ENCODE results near the gene SNX30. TPM values are rescaled to one million over a fixed set of nuclear protein-coding genes. Genes with fewer than 3 reads are reported as not detected.
A peak's percentile ranks its signal among the peaks of the same experiment; 100 is the strongest.

SNX30 gene
- total and polyA plus RNA-seq, 12 donors = 0.88 to 7.2 (median 3.8) TPM

- Histone ChIP-seq H3K36me3 (no peaks in the 10 kb centered on the region), H3K27ac (no peak overlapping the region), H3K4me3 (no peak overlapping the region), H3K9me3 (no peaks in the 10 kb centered on the region), H3K27me3 (no peaks in the 10 kb centered on the region), H3K4me1 (peaks cover 0 to 5% (median 0%) of the 10 kb centered on the region in 9 donors)
- intact Hi-C loops (cut with DNase I) = no loop called here
- peak in 3 of 8 donors; percentile 71 to 87 (median 76) for ATAC-seq
- no peak for DNase-seq
- 42 to 65% methylated on average over 4 of the region's 4 CpGs for WGBS, 2 donors
- TF ChIP-seq, protein P1, sequence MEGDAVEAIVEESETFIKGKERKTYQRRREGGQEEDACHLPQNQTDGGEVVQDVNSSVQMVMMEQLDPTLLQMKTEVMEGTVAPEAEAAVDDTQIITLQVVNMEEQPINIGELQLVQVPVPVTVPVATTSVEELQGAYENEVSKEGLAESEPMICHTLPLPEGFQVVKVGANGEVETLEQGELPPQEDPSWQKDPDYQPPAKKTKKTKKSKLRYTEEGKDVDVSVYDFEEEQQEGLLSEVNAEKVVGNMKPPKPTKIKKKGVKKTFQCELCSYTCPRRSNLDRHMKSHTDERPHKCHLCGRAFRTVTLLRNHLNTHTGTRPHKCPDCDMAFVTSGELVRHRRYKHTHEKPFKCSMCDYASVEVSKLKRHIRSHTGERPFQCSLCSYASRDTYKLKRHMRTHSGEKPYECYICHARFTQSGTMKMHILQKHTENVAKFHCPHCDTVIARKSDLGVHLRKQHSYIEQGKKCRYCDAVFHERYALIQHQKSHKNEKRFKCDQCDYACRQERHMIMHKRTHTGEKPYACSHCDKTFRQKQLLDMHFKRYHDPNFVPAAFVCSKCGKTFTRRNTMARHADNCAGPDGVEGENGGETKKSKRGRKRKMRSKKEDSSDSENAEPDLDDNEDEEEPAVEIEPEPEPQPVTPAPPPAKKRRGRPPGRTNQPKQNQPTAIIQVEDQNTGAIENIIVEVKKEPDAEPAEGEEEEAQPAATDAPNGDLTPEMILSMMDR (IDR thresholded peaks at IDR 0.05) = no peak
These were observed 6.4 kb upstream of the SNX30 start for GRCh38 chr9:112744177-112744576.

GRCh38 chr9:112747094-112747493, 3.5 kb upstream of the SNX30 start:
- peaks cover 1 to 26% (median 13%) of the 10 kb centered on the region in 9 donors for H3K4me1 ChIP-seq
- intact Hi-C loops (cut with DNase I) = no loop called here
- no peaks in the 10 kb centered on the region for H3K27me3 ChIP-seq
- ATAC-seq (no peak), DNase-seq (no peak)
- H3K36me3 ChIP-seq = no peaks in the 10 kb centered on the region
- 78 to 83% methylated on average over 7 of the region's 7 CpGs for whole genome bisulfite sequencing, 2 donors
- no peak overlapping the region for H3K4me3 ChIP-seq
- no peak overlapping the region for H3K27ac ChIP-seq
- TF ChIP-seq, protein P1 (IDR thresholded peaks at IDR 0.05) = no peak
- no peaks in the 10 kb centered on the region for H3K9me3 ChIP-seq

GRCh38 chr9:112750764-112751055, 150 bp downstream of the SNX30 start:
- DNase-seq (no peak), ATAC-seq (peak in 4 of 8 donors; percentile 2 to 41 (median 3))
- H3K27me3 ChIP-seq = no peaks in the 10 kb centered on the region
- no peaks in the 10 kb centered on the region for H3K9me3 ChIP-seq
- peak overlapping the region; percentile 73 to 100 (median 96) for H3K4me3 ChIP-seq
- H3K36me3 ChIP-seq = no peaks in the 10 kb centered on the region
- H3K27ac ChIP-seq = peak overlapping the region in 9 of 10 donors; percentile 74 to 92 (median 81)
- TF ChIP-seq, protein P1 (IDR thresholded peaks at IDR 0.05) = no peak
- WGBS, 2 donors = 0% methylated on average over 23 to 50 of the region's 50 CpGs
- H3K4me1 ChIP-seq = peaks cover 16 to 63% (median 34%) of the 10 kb centered on the region in 9 donors
- intact Hi-C loops (cut with DNase I) = loop anchor here in 4 of 10 donors (1.0 to 2.0 kb wide), 3 partner anchors 32 to 68 kb away; partner anchors contain the start of gene INIP (in 3 of the 4)

DNA sequence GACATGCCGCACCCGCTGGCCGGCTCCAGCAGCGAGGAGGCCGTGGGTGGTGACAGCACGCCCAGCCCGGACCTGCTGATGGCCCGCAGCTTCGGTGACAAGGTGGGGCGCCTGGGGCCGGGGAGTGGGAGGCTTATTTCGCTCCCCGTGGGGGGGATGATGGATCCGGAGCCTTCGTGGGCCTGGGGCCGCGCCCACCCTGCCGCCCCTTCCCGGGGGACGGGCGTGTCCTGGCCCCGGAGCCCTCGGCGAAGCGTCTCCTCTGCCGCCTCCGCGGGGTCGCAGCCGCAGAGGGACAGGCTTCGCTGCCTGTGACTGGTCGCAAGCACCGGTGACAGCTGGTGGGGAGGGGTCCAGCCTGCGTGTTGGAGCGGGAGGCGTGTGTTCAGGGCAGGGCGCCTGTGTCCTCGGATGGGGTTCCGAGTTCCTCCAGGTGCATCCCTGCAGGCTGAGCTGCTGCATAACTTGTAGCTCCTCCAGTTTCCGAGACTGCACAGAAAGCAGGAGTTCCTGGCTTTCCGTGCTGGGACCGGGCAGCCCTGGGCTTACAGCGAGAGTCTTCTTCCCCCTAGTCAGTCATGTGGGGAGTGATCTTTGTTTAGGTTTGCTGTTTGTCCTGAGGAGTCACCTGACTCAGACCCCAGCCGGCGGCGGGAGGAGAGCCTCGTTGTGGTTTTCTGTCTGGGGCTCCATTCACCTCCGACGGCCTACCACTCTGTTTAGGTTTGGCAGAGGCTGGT, 666 bp downstream of the SNX30 start:
- Histone ChIP-seq H3K4me1 (peaks cover 16 to 68% (median 40%) of the 10 kb centered on the region in 9 donors), H3K36me3 (no peaks in the 10 kb centered on the region), H3K27me3 (no peaks in the 10 kb centered on the region), H3K9me3 (no peaks in the 10 kb centered on the region), H3K4me3 (peak overlapping the region; percentile 73 to 100 (median 96)), H3K27ac (peak overlapping the region in 9 of 10 donors; percentile 74 to 92 (median 81))
- DNase-seq (peak; percentile 21 to 42), ATAC-seq (peak; percentile 5 to 37 (median 30))
- intact Hi-C loops (cut with DNase I) = loop anchor here in 3 of 10 donors (2.0 kb wide), 2 partner anchors 32 to 68 kb away; partner anchors contain the start of gene INIP (in 2 of the 3)
- TF ChIP-seq, protein P1 (IDR thresholded peaks at IDR 0.05) = no peak
- WGBS, 2 donors = 0% methylated on average over 46 to 49 of the region's 49 CpGs

Measured in heart right ventricle (tissue), 16 donors.